NCI-H446 treated with DMSO at 0.1 percent for 48 hours (cell line): ENCODE measurements around the gene SOX6.
"Not testable (repeated sequence)": the region's sequence is repeated elsewhere in the genome, so short reads cannot be mapped to it uniquely, and the experiment has no call there.

Source experiments
- DNase-seq: peaks from one replicate; lab custom pipeline; 2025; lab: John Stamatoyannopoulos, UW

The SOX6 gene

DNA sequence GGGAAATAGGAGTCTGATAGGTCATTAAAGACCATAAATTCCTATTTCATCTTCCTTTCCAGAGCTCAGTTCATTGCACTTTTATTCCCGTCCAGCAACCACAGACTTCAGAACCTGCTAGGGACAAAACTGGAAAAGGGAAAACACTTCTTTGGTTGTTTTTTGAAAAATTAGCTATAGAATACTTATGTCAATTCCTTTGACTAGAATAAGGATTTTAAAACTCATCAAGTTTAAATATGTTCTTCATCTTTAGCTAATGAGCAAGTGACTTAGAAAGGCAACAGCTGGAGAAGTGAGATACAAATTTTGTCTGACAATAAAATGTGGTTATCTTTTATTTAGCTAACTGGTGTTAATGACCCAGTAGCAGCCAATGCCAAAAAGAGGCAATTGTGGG is 206.9 kb downstream of the SOX6 start:
- no peak for DNase-seq

- no peak for DNase-seq
Measured at GRCh38 chr11:16148301-16148931, 207.9 kb downstream of the SOX6 start.

GRCh38 chr11:16146980-16147379 is 209.4 kb downstream of the SOX6 start:
- DNase-seq, result not testable (repeated sequence)

DNA sequence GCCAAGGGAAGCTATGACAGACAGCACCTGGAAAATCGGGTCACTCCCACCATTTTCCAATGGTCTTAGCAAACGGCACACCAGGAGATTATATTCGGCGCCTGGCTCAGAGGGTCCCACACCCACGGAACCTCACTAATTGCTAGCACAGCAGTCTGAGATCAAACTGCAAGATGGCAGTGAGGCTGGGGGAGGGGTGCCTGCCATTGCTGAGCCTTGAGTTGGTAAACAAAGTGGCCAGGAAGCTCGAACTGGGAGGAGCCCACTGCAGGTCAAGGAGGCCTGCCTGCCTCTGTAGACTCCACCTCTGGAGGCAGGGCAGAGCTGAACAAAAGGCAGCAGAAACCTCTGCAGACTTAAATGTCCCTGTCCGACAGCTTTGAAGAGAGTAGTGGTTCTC is 214.7 kb downstream of the SOX6 start:
- DNase-seq, result not testable (repeated sequence)

DNA sequence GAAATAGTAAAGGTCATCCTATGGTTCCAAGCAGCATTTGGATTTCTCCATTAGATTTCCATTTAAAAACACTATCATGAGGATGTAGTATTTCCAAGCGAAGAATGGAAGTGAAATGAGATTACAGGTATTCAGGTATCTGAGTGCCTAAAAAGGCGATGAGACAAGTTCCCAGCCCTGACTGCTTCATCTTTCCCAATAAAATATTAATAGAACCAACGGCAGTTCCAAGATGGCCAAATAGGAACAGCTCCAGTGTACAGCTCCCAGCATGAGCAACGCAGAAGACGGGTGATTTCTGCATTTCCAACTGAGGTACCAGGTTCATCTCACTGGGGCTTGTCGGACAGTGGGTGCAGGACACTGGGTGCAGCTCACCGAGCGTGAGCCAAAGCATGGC is 215.2 kb downstream of the SOX6 start:
- not testable (repeated sequence) for DNase-seq

- no peak for DNase-seq
Measured at GRCh38 chr11:16136792-16137390, 219.5 kb downstream of the SOX6 start.

GRCh38 chr11:16133867-16134266 is 222.5 kb downstream of the SOX6 start:
- DNase-seq, result no peak

GRCh38 chr11:16127732-16128131 is 228.6 kb downstream of the SOX6 start:
- no peak for DNase-seq

DNA sequence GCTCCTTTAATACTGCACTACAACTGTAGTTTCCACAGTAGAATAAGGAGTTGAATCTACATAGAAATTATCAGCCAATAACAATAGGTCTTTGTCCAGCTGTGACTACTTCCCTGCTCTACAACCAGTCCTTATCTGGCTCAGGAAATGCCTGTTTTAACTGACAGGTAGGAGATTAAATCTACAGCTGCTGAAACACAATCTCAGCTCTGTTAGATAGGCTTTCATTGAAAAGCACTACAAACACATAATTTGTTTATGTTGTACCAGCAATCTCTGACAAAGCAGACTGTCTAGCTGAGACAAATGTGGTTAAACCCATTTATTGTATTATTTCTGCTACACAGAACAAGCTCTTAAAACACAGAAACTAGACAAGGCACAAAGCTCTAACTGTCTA is 230.0 kb downstream of the SOX6 start:
- DNase-seq, result no peak

DNA sequence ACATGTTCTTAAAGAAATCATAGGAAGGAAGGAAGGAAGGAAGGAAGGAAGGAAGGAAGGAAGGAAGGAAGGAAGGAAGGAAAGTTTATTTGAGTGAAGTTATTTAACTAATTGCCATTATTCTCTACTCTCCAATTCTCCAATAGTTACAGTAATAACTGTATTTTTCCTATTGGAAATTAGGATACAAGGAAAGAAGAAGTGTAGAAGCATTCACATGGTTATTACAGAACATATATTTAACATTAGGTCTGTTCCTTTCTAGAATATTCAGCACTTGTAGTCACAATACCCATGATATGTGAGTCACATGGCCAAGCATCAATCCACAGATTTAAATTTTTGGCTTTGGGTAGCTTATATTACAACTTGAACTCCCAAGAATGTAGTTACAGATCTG is 230.6 kb downstream of the SOX6 start:
- no peak for DNase-seq

GRCh38 chr11:16124390-16124789 is 232.0 kb downstream of the SOX6 start:
- DNase-seq, result no peak

GRCh38 chr11:16121853-16122252 is 234.5 kb downstream of the SOX6 start:
- DNase-seq, result no peak

DNA sequence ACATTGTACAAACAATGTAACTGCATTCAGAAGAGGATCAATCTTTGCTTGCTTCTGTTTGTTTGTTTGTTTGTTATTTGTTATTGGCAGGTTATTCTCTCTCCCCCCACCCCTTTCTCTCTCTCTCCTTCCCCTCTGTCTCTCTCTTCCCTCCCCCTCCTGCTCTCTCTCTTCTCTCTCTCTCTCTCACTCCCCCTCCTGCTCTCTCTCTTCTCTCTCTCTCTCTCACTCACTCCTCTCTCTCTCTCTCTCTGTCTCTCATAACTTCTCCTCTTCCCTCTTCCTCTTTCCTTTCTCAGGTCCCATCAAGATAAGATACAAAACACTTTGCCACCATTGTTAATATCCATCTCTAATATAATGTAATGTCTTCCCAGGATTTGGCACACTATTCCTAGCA is 236.3 kb downstream of the SOX6 start:
- DNase-seq, result no peak

DNA sequence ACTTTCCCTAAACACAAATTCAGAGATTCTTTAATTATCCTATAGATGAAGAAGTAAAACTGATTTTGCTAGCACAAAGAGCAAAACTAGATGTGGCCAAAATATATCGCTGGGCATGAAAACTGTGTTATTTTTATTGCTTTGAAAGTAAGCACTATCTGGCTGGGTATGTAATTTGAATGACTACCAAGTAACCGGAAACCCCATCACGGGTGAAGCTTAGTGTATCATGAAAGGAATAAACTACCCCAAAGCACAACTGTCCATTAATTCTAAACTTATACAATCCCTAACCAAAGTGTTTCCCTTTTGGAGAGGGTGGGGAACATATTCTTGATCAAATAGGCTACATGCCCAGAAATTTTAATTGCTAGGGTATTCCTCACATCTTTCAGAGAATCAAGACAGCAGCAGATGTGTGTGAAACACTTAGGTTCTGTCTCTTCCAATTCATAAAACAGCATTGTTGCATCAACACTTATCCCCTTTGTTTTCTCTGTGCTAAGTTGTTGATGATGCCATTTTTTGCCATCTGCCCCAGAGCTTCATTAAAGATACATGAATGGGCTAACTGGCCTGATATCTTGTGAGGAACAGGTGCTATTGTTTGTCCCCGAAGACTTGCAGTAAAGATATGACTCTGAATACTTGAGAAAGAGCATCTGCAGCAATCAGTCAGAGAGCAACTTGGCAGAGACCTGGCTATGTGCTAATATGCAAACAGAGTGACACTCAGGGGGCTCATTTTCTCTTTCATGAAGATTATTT is 238.2 kb downstream of the SOX6 start:
- peak; percentile 77 for DNase-seq

DNA sequence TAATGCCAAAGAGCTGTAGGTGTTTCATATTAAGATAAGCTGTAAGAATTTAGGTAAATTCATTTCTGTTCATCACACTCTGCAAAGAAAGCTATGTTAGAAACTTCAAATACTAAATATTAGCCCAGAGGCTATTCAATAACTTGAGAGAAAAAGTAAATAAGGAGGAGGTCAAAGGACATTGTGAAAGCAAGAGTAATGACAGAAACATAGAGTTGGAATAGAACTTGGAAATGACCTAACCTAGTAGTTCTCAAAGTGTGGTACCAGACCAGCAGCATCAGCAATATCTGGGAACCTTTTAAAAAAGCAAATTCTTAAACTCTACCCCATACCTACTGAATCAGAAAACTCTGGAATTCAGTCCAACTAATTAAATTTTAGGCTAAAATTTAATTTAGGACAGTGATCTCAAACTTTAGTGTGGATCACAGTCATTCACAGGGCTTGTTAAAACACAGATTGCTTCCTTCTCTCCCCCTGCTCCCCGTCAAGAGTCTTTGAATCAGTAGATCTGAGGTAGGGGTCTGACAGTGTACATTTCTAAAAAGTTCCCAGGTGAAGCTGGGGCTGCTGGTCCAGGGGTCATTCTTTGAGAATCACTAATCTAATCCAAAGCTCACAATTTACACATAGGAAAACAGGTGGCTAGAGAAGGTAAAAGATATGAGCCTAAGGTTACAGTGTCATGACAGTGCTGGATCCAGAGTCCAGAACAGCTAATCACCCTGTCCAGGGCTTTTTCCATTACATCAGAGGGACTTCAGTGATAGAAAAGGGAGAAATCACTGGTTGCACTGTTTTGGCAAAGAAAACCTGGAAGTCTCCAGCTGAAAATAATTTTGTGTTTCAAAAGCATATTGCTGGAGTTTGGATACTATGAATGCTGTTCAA is 241.1 kb downstream of the SOX6 start:
- DNase-seq, result no peak

DNA sequence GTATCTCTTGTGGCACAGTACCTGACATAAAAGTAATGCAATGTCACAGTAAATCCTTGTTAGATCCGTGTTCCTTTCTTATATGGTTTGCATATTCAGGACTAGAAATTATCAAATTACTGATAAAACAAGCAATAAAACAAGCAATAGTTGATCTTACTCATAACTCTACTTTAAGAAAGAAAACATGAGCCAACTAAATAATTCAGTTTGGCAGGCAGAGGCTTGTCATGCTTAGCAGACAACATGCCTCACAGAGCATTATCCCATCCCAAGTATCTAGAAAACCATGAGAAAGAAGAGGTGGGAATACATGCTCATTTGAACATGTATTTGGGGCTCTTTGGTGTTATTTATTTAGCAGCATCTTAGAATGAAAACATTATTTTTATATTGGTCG is 241.9 kb downstream of the SOX6 start:
- DNase-seq, result peak; percentile 13

GRCh38 chr11:16111690-16112089 is 244.7 kb downstream of the SOX6 start:
- DNase-seq, result no peak

DNA sequence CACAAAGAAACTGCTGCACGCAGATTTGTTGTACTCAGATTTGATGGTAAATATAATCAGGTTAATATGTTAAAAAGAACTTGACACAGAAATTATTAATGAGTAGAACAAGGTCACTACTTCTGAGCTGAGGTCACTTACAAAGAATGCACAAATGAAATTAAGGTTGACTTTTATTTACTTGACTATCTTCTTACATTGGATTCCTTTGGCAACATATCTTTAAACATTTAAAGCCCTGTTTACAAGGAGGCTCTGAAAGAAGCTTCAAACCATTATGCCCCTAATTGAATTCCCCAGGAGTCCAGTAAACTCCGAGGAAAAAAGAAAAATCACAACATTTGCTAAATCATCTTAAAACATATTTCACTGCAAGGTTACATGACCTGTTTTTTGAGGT is 245.5 kb downstream of the SOX6 start:
- no peak for DNase-seq

DNA sequence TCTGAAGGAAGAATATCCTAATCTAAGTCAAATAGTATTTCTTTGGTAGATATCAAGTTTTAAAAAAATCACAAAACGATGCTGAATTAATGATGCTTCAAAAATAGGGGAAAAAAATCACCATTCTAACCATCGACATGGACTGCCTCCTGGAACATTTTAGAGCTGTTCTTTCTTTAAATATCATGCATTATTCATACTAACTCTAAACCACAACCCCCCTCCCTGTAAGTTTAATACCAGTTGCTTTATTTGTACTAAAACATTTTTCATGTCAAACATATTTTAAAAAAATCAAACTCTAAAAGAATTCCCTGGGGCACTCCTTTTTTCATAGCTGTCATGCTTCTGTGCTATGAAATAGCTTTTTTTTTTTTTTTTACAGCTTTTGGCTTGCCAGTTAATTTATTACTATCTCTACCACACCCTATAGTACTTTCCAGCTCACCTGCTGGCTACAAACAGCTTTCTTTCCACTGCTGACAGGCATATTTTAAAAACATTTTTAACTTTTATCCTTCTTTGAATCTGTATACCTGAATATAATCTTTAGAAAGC is 256.9 kb downstream of the SOX6 start:
- no peak for DNase-seq

- no peak for DNase-seq
Measured at GRCh38 chr11:16098526-16099205, 257.7 kb downstream of the SOX6 start.

GRCh38 chr11:16097543-16097942 is 258.8 kb downstream of the SOX6 start:
- no peak for DNase-seq
